Neural cell (in vitro differentiated cells): ENCODE measurements around the gene NRP1. TPM values are rescaled to one million over a fixed set of nuclear protein-coding genes. Genes with fewer than 3 reads are reported as not detected.

Source experiments
- H2AFZ ChIP-seq: fragments of 200-600, 300-800 bp; sonication (generic), shearing (Covaris generic); 2 replicates; pipeline ENCODE4 v1.6.0; 2014; ENCODE audit warnings: low read depth, mild to moderate bottlenecking, antibody characterized with exemption, low read length, moderate library complexity
- H3F3A ChIP-seq: fragments of 200-600 bp; shearing (Covaris generic); 2 replicates; pipeline ENCODE4 v1.6.1; 2016; ENCODE audit warnings: mild to moderate bottlenecking, moderate library complexity, mixed read lengths, antibody characterized with exemption, low read length; ENCODE audit not compliant: insufficient read depth, poor library complexity, severe bottlenecking
- H3K27ac ChIP-seq: fragments of 200-600, 300-800 bp; sonication (generic), shearing (Covaris generic); 2 replicates; pipeline ENCODE4 v1.5.1; 2014; ENCODE audit warnings: mild to moderate bottlenecking, low read length, moderate library complexity
- H3K27me3 ChIP-seq: fragments of 300-800, 200-600 bp; sonication (generic), shearing (Covaris generic); 2 replicates; pipeline ENCODE4 v1.6.0; 2014; ENCODE audit warnings: mild to moderate bottlenecking, low read depth, low read length, moderate library complexity; ENCODE audit not compliant: insufficient read depth
- H3K36me3 ChIP-seq: fragments of 300-800, 200-600 bp; sonication (generic), shearing (Covaris generic); 2 replicates; pipeline ENCODE4 v1.5.1; 2014; ENCODE audit warnings: mild to moderate bottlenecking, antibody characterized with exemption, low read length, moderate library complexity; ENCODE audit not compliant: insufficient read depth
- H3K4me2 ChIP-seq: fragments of 300-800, 200-600 bp; sonication (generic), shearing (Covaris generic); 2 replicates; pipeline ENCODE4 v1.6.0; 2014; ENCODE audit warnings: mild to moderate bottlenecking, low read length
- H3K4me3 ChIP-seq: fragments of 300-800, 200-600 bp; sonication (generic), shearing (Covaris generic); 2 replicates; pipeline ENCODE4 v1.5.1; 2014; ENCODE audit warnings: mild to moderate bottlenecking, low read length, moderate library complexity
- H3K79me2 ChIP-seq: fragments of 200-600 bp; shearing (Covaris generic); replicated peaks from 2 replicates; pipeline ENCODE4 v1.6.0; 2014; ENCODE audit warnings: mild to moderate bottlenecking, low read length, moderate library complexity; ENCODE audit not compliant: insufficient read depth
- H3K9ac ChIP-seq: fragments of 300-800, 200-600 bp; sonication (generic), shearing (Covaris generic); 2 replicates; pipeline ENCODE4 v1.6.1; 2016; ENCODE audit warnings: mild to moderate bottlenecking, low read length, mixed read lengths
- H3K9me2 ChIP-seq: fragments of 200-600 bp; shearing (Covaris generic); 2 replicates; pipeline ENCODE4 v1.6.1; 2016; ENCODE audit warnings: mild to moderate bottlenecking, low read length, mixed read lengths; ENCODE audit not compliant: insufficient read depth
- H3K9me3 ChIP-seq: fragments of 200-600, 300-800 bp; sonication (generic), shearing (Covaris generic); 2 replicates; pipeline ENCODE4 v1.6.1; 2016; ENCODE audit warnings: mild to moderate bottlenecking, mixed run types, low read length, moderate library complexity, mixed read lengths
- H4K20me1 ChIP-seq: fragments of 200-600 bp; shearing (Covaris generic); 2 replicates; pipeline ENCODE4 v1.6.1; 2016; ENCODE audit warnings: mild to moderate bottlenecking, mixed run types; ENCODE audit not compliant: insufficient read depth
- EP300 ChIP-seq: fragments of 450-650 bp; conservative IDR thresholded peaks from 2 replicates; pipeline ENCODE4 v1.6.1; 2014; ENCODE audit warnings: antibody characterized with exemption, mild to moderate bottlenecking, moderate library complexity; ENCODE audit not compliant: poor library complexity, severe bottlenecking
- EZH2 ChIP-seq: fragments of 200-600, 300-800 bp; shearing (Covaris generic), sonication (generic); IDR thresholded peaks from 2 replicates; pipeline ENCODE4 v1.6.1; 2014; ENCODE audit warnings: antibody characterized with exemption, low read length, borderline replicate concordance, mild to moderate bottlenecking; ENCODE audit not compliant: insufficient read depth, poor library complexity, severe bottlenecking
- MXI1 ChIP-seq: fragments of 450-650 bp; conservative IDR thresholded peaks from 2 replicates; pipeline ENCODE4 v1.6.1; 2014; ENCODE audit warnings: antibody characterized with exemption, mild to moderate bottlenecking; ENCODE audit not compliant: poor library complexity, severe bottlenecking
- POLR2AphosphoS5 ChIP-seq: IDR thresholded peaks from 2 replicates; pipeline ENCODE4 v1.6.1; 2012
- RAD21 ChIP-seq: fragments of 450-650 bp; conservative IDR thresholded peaks from 2 replicates; pipeline ENCODE4 v1.6.1; 2014; ENCODE audit warnings: antibody characterized with exemption, mild to moderate bottlenecking, moderate library complexity
- SMC3 ChIP-seq: fragments of 450-650 bp; conservative IDR thresholded peaks from 2 replicates; pipeline ENCODE4 v1.6.1; 2014; ENCODE audit warnings: antibody characterized with exemption, mild to moderate bottlenecking, moderate library complexity; ENCODE audit not compliant: poor library complexity
- TAF1 ChIP-seq: IDR thresholded peaks from 2 replicates; pipeline ENCODE4 v1.6.1; 2012; ENCODE audit warnings: low read depth
- polyA plus RNA-seq: library from polyadenylated mRNA; depleted of rRNA; stranded (reverse); fragments of >200 nt; gene quantifications from 2 replicates; pipeline ENCODE4 v1.2.3, GENCODE V29; 2014
- TF ChIP-seq, protein P1 (sequence below): fragments of 450-650 bp; IDR thresholded peaks from 2 replicates; pipeline ENCODE4 v1.5.1; 2014; ENCODE audit warnings: antibody characterized with exemption, mild to moderate bottlenecking, moderate library complexity; ENCODE audit not compliant: poor library complexity, severe bottlenecking
- TF ChIP-seq, protein P2 (sequence below): IDR thresholded peaks from 2 replicates; pipeline ENCODE4 v1.6.1; 2012; ENCODE audit warnings: borderline replicate concordance

The NRP1 gene
- polyA plus RNA-seq, 1 donor from 2014 or later = 23.2 TPM

DNA sequence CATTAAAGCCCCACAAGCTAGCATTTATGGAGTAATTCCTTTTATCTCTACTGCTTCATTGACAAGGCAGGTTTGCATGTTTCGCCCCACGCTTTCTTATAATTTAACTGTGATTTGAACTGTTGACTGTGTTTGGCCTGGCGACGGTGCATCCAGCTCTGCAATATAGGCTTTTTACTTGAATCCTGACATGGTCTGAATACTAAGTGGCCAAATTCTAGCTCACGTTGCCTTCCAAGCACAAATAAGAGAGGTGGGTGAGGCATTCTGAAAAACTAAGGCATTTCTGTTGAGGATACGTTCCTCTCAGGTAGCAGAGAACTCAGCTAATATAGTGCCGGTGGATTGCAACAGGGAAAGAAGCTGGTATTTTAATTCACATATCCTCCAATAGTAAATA, 61.8 kb downstream of the NRP1 start:
- H3K9me3 ChIP-seq = no peaks in the 10 kb centered on the region
- no peak overlapping the region for H3K27ac ChIP-seq
- TF ChIP-seq EP300 (no peak), EZH2 (no peak), SMC3 (no peak), RAD21 (no peak), POLR2AphosphoS5 (no peak), TAF1 (no peak), MXI1 (no peak)
- TF ChIP-seq, protein P1, sequence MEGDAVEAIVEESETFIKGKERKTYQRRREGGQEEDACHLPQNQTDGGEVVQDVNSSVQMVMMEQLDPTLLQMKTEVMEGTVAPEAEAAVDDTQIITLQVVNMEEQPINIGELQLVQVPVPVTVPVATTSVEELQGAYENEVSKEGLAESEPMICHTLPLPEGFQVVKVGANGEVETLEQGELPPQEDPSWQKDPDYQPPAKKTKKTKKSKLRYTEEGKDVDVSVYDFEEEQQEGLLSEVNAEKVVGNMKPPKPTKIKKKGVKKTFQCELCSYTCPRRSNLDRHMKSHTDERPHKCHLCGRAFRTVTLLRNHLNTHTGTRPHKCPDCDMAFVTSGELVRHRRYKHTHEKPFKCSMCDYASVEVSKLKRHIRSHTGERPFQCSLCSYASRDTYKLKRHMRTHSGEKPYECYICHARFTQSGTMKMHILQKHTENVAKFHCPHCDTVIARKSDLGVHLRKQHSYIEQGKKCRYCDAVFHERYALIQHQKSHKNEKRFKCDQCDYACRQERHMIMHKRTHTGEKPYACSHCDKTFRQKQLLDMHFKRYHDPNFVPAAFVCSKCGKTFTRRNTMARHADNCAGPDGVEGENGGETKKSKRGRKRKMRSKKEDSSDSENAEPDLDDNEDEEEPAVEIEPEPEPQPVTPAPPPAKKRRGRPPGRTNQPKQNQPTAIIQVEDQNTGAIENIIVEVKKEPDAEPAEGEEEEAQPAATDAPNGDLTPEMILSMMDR = no peak
- TF ChIP-seq, protein P2, sequence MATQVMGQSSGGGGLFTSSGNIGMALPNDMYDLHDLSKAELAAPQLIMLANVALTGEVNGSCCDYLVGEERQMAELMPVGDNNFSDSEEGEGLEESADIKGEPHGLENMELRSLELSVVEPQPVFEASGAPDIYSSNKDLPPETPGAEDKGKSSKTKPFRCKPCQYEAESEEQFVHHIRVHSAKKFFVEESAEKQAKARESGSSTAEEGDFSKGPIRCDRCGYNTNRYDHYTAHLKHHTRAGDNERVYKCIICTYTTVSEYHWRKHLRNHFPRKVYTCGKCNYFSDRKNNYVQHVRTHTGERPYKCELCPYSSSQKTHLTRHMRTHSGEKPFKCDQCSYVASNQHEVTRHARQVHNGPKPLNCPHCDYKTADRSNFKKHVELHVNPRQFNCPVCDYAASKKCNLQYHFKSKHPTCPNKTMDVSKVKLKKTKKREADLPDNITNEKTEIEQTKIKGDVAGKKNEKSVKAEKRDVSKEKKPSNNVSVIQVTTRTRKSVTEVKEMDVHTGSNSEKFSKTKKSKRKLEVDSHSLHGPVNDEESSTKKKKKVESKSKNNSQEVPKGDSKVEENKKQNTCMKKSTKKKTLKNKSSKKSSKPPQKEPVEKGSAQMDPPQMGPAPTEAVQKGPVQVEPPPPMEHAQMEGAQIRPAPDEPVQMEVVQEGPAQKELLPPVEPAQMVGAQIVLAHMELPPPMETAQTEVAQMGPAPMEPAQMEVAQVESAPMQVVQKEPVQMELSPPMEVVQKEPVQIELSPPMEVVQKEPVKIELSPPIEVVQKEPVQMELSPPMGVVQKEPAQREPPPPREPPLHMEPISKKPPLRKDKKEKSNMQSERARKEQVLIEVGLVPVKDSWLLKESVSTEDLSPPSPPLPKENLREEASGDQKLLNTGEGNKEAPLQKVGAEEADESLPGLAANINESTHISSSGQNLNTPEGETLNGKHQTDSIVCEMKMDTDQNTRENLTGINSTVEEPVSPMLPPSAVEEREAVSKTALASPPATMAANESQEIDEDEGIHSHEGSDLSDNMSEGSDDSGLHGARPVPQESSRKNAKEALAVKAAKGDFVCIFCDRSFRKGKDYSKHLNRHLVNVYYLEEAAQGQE = no peak
- H2AFZ ChIP-seq = no peak overlapping the region
- peaks cover 4% of the 10 kb centered on the region for H3K79me2 ChIP-seq
- no peak overlapping the region for H3K4me2 ChIP-seq
- H3K9me2 ChIP-seq = no peaks in the 10 kb centered on the region
- H4K20me1 ChIP-seq = no peaks in the 10 kb centered on the region
- no peak overlapping the region for H3K4me3 ChIP-seq
- no peaks in the 10 kb centered on the region for H3K36me3 ChIP-seq
- H3F3A ChIP-seq = no peaks in the 10 kb centered on the region
- H3K9ac ChIP-seq = no peak overlapping the region
- H3K27me3 ChIP-seq = no peaks in the 10 kb centered on the region

DNA sequence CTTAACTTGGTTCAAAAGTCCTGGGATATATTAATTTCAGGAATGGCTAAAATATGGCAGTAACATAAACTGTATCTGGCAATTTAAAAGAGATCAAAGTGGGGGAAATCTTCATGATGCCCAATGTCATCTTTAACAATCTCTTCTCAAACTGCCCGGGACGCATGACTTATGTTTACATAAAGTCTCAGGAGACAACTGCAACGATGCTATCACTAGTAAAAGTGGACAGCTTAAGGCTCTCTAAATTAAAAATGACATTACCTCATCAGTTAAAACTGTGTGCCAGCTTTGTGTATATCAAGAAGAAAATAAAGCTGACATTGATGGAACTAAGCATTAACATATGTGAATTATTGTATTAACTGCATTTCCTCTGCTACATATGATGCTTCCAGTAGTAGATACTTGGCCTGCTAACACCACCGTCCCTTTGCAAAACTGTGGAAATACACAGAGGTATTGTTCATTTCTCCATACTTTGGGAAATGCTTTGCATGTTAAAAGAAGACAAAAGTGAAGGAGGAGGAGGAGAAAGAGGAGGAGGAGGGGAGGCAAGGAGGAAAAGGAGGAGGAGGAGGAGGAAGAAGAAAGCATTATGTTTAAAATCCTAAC, 62.4 kb downstream of the NRP1 start:
- Histone ChIP-seq H3K4me2 (no peak overlapping the region), H3K9me3 (no peaks in the 10 kb centered on the region), H3K9me2 (no peaks in the 10 kb centered on the region), H3F3A (no peaks in the 10 kb centered on the region), H3K27me3 (no peaks in the 10 kb centered on the region), H3K79me2 (peaks cover under 1% of the 10 kb centered on the region), H3K4me3 (no peak overlapping the region), H2AFZ (no peak overlapping the region), H3K9ac (no peak overlapping the region), H3K36me3 (no peaks in the 10 kb centered on the region), H3K27ac (no peak overlapping the region), H4K20me1 (no peaks in the 10 kb centered on the region)
- TF ChIP-seq SMC3 = no peak
- no peak for TF ChIP-seq TAF1
- TF ChIP-seq, protein P2 = no peak
- TF ChIP-seq RAD21 = no peak
- TF ChIP-seq EZH2 = no peak
- TF ChIP-seq POLR2AphosphoS5 = no peak
- no peak for TF ChIP-seq EP300
